GM12892 (cell line): ENCODE measurements around the gene ACSL4.

Experiments
- POLR2A ChIP-seq: IDR thresholded peaks from 2 replicates; pipeline ENCODE4 v1.6.1; 2011; ENCODE audit warnings: low read depth, low read length, control low read depth
- POLR2AphosphoS5 ChIP-seq: IDR thresholded peaks from 2 replicates; pipeline ENCODE4 v1.6.1; 2011; ENCODE audit warnings: low read depth, low read length, control low read depth

DNA sequence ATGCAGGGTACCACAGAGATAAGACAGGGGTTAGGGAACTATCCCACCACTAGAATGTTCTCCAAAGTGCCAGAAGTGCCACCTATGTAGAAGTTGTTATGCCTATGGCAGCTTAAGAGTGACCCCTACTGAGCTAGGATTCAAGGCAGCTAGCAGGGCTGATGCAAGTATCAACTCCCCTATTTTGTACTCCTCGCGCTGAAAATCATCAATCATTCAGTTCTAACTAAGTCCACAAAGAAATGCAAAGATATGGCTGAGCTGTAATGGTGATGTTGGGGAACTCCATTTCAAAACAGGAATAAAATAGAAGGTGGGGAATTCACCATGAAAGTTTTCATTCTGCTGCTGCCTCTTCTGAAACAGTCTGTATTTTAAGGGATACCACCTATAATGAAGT is 13.8 kb downstream of the ACSL4 start:
- no peak for TF ChIP-seq POLR2AphosphoS5
- TF ChIP-seq POLR2A: no peak
